HepG2 (cell line): Measurements from ENCODE around the gene NUDT21. TPM values are rescaled to one million over a fixed set of nuclear protein-coding genes. Genes with fewer than 3 reads are reported as not detected.

Experiments
- ATAC-seq: fragments of 200-7000 bp; cut with Tn5 transposase; 3 replicates; pipeline ENCODE4 v1.9.1; 2020; ENCODE audit warnings: mild to moderate bottlenecking, moderate library complexity
- BruUV-seq: library from RNA; stranded (reverse); fragments of 400-500 nt; replicated peaks from 2 replicates; lab custom pipeline; 2021; lab: Mats Ljungman, UMichigan
- CTCF ChIA-PET: fragments of 300-600 bp; formaldehyde crosslinking; extraction: SDS; loops from one replicate; lab custom pipeline; 2021; ENCODE audit warnings: low total read pairs, inconsistent platforms, low intra/inter-chr PET ratio; lab: Yijun Ruan, JAX
- POLR2A ChIA-PET: fragments of 350-600 bp; sonication (Branson Sonifier 250); formaldehyde crosslinking; loops from one replicate; lab custom pipeline; 2020; ENCODE audit warnings: antibody characterized with exemption, inconsistent platforms; lab: Yijun Ruan, JAX
- DNase-seq: peaks from one replicate; pipeline ENCODE4 v3.0.0-alpha.2; 2015; ENCODE audit warnings: low spot score
- FAIRE-seq: peaks from 3 replicates; lab custom pipeline; 2011; peaks lifted over from hg19 to GRCh38; lab: Jason Lieb, UNC
- H2AFZ ChIP-seq: one replicate; pipeline ENCODE4 v1.6.1; 2011; ENCODE audit warnings: low read length, inconsistent platforms
- H3K27ac ChIP-seq: fragments of 300-600 bp; 3 replicates; pipeline ENCODE4 v1.8.0; 2011; ENCODE audit warnings: mixed run types, mild to moderate bottlenecking, mixed read lengths, low read length, inconsistent platforms; ENCODE audit not compliant: insufficient read depth; ENCODE audit errors: extremely low read length
- H3K27me3 ChIP-seq, 2 experiments: fragments of 200-600 bp in 1 of 2; 2 replicates in 1 of 2; 3 replicates in 1 of 2; pipeline versions ENCODE4 v1.6.0 to v1.8.0; 2011; ENCODE audit warnings: low read length in 2 of 2, mild to moderate bottlenecking in 2 of 2, moderate library complexity in 2 of 2, inconsistent platforms in 1 of 2; ENCODE audit not compliant: insufficient read depth in 2 of 2, control insufficient read depth in 1 of 2
- H3K36me3 ChIP-seq, 2 experiments: fragments of 200-600 bp in 1 of 2; replicated peaks in 1 of 2; 2 replicates in 1 of 2; 3 replicates in 1 of 2; pipeline versions ENCODE4 v1.5.1 to v1.8.0; 2011; ENCODE audit warnings: low read length in 2 of 2, inconsistent platforms in 1 of 2; ENCODE audit not compliant: insufficient read depth in 2 of 2, control insufficient read depth in 1 of 2
- H3K4me1 ChIP-seq: 2 replicates; pipeline ENCODE4 v1.5.1; 2012; ENCODE audit warnings: low read length, inconsistent platforms; ENCODE audit not compliant: insufficient read depth
- H3K4me2 ChIP-seq: 2 replicates; pipeline ENCODE4 v1.6.0; 2011; ENCODE audit warnings: low read depth, low read length, inconsistent platforms
- H3K4me3 ChIP-seq, 3 experiments: fragments of 200-600 bp in 1 of 3; sonication (generic), shearing (Covaris generic) in 1 of 3; replicated peaks in 1 of 3; 2 replicates each; pipeline ENCODE4 v1.5.1; 2011 to 2016; ENCODE audit warnings: low read length in 3 of 3, inconsistent platforms in 2 of 3, low read depth in 2 of 3, mild to moderate bottlenecking in 2 of 3, control low read depth in 1 of 3, mixed read lengths in 1 of 3; ENCODE audit not compliant: insufficient read depth in 1 of 3
- H3K79me2 ChIP-seq: one replicate; pipeline ENCODE4 v1.6.1; 2011; ENCODE audit warnings: low read length, inconsistent platforms; ENCODE audit not compliant: insufficient read depth
- H3K9ac ChIP-seq: 2 replicates; pipeline ENCODE4 v1.6.0; 2011; ENCODE audit warnings: mild to moderate bottlenecking, low read depth, low read length, inconsistent platforms; ENCODE audit not compliant: insufficient read depth
- H3K9me3 ChIP-seq: 2 replicates; pipeline ENCODE4 v1.5.1; 2012; ENCODE audit warnings: mild to moderate bottlenecking, low read length
- H4K20me1 ChIP-seq: 2 replicates; pipeline ENCODE4 v1.6.0; 2011; ENCODE audit warnings: inconsistent platforms, mild to moderate bottlenecking, low read length, moderate library complexity; ENCODE audit not compliant: insufficient read depth
- ATF7 ChIP-seq, 2 experiments: fragments of 450-650 bp in 1 of 2; sonication (generic) in 1 of 2; formaldehyde crosslinking in 1 of 2; IDR thresholded peaks; 2 replicates each; pipeline versions ENCODE4 v1.4.0 to v1.6.1; 2016 to 2020; ENCODE audit warnings: antibody characterized with exemption in 1 of 2, mild to moderate bottlenecking in 1 of 2, missing genetic modification reagents in 1 of 2
- FOSL2 ChIP-seq: sonication (generic); formaldehyde crosslinking; IDR thresholded peaks from 2 replicates; pipeline ENCODE4 v1.4.0; 2020; ENCODE audit warnings: missing genetic modification reagents
- JUN ChIP-seq: sonication (generic); formaldehyde crosslinking; IDR thresholded peaks from 2 replicates; pipeline ENCODE4 v1.4.0; 2020; ENCODE audit warnings: mild to moderate bottlenecking, missing genetic modification reagents
- NFE2L2 ChIP-seq: fragments of 150-350 bp; IDR thresholded peaks from 2 replicates; pipeline ENCODE4 v1.6.1; 2014; ENCODE audit warnings: low read length
- RBM22 ChIP-seq: fragments of 200-400 bp; formaldehyde crosslinking; optimal IDR thresholded peaks from 2 replicates; pipeline ENCODE3; 2017; ENCODE audit warnings: mild to moderate bottlenecking, low read length, moderate library complexity
- ZNF644 ChIP-seq: IDR thresholded peaks from 2 replicates; pipeline ENCODE4 v1.6.1; 2016; ENCODE audit warnings: low read depth
- ZNF850 ChIP-seq: sonication (generic); formaldehyde crosslinking; conservative IDR thresholded peaks from 2 replicates; pipeline ENCODE4 v1.9.0; 2021; ENCODE audit warnings: mild to moderate bottlenecking, missing genetic modification reagents
- WGBS: methylation state at CpG from one replicate; pipeline ENCODE4 v1.1.6; 2017; ENCODE audit warnings: low lambda C conversion rate; 5-methylcytosine and 5-hydroxymethylcytosine counted together
- in situ Hi-C: cut with HindIII; loops from 2 replicates; pipeline ENCODE4 v1.10.0; 2017; ENCODE audit warnings: low pct_unique_long_range_greater_than_20kb; ENCODE audit not compliant: extremely low pct_ligation_motif_present
- intact Hi-C: fragments of 100-400 bp; cut with micrococcal nuclease; formaldehyde crosslinking; loops from one replicate; pipeline ENCODE4 v1.10.0; 2022; ENCODE audit not compliant: unreplicated experiment
- polyA plus RNA-seq, 8 experiments: library from polyadenylated mRNA; depleted of rRNA in 3 of 8; stranded (reverse) in 7 of 8; unstranded in 1 of 8; fragments of >200 nt; fragmentation: Illumina TruSeq in 4 of 8; extraction: Trizol in 4 of 8; gene quantifications; 2 replicates each; pipeline versions ENCODE4 v1.2.1 to v1.2.3, GENCODE V29; 2011 to 2016; ENCODE audit warnings: low read depth in 4 of 8, missing spikeins in 1 of 8, mixed read lengths in 1 of 8; ENCODE audit not compliant: insufficient read depth in 1 of 8
- total RNA-seq, 5 experiments: library from RNA; depleted of rRNA; stranded (reverse); fragments of >200 nt; fragmentation: Illumina TruSeq; extraction: Trizol; gene quantifications; 2 replicates each; pipeline ENCODE4 v1.2.3, GENCODE V29; 2016; ENCODE audit warnings: low read depth in 1 of 5

Gene NUDT21
- total and polyA plus RNA-seq, 2 of the 13 experiments (the other 11 are each of a cell fraction or from before 2014, with no cell fraction given) = 177 to 210 TPM

- in situ Hi-C loops (no loop called here), intact Hi-C loops (no loop called here)
- DNase-seq (peak; percentile 27), FAIRE-seq (peak; percentile 34), ATAC-seq (peak; percentile 63; the same call in 2 of the 3 replicates)
- Histone ChIP-seq H3K79me2 (no peaks in the 10 kb centered on the region), H3K27ac (no peak overlapping the region), H3K4me3 (no peak overlapping the region), H3K36me3 (peaks cover 13 to 58% of the 10 kb centered on the region in 2 experiments), H3K4me1 (no peaks in the 10 kb centered on the region), H3K9ac (no peak overlapping the region), H3K4me2 (no peak overlapping the region), H3K9me3 (no peaks in the 10 kb centered on the region), H2AFZ (no peak overlapping the region), H3K27me3 (no peaks in the 10 kb centered on the region), H4K20me1 (no peaks in the 10 kb centered on the region)
- POLR2A ChIA-PET = no interaction called here
- 89% methylated on average over 2 of the region's 2 CpGs for WGBS
- TF ChIP-seq JUN (CRISPR knock-in tag) = no peak
- no peak for TF ChIP-seq ZNF850 (CRISPR knock-in tag)
- 0 out of 2 replicates have a peak, but pooled peaks have one; percentile 19 for TF ChIP-seq ZNF644 (CRISPR knock-in tag)
- 0 out of 2 replicates have a peak, but pooled peaks have one; percentile 49 for TF ChIP-seq NFE2L2
- TF ChIP-seq FOSL2 = peak; percentile 68
- TF ChIP-seq RBM22 = peak; percentile 21
- CTCF ChIA-PET = no interaction called here
- BruUV-seq = no TSS peak
These were observed 26.2 kb upstream of the NUDT21 start for GRCh38 chr16:56477096-56477878.

GRCh38 chr16:56475201-56475600, 24.1 kb upstream of the NUDT21 start:
- TF ChIP-seq ATF7 (IDR thresholded peaks at IDR 0.05) (no peak), ATF7 (CRISPR knock-in tag; IDR thresholded peaks at IDR 0.05) (no peak)
- Histone ChIP-seq H3K27ac (no peak overlapping the region), H3K36me3 (peaks cover 25 to 78% of the 10 kb centered on the region in 2 experiments), H3K9me3 (no peaks in the 10 kb centered on the region), H3K27me3 (no peaks in the 10 kb centered on the region), H3K9ac (no peak overlapping the region), H3K4me2 (no peak overlapping the region), H3K4me1 (no peaks in the 10 kb centered on the region), H3K4me3 (no peak overlapping the region), H2AFZ (no peak overlapping the region), H3K79me2 (no peaks in the 10 kb centered on the region), H4K20me1 (no peaks in the 10 kb centered on the region)
- ATAC-seq (no peak), FAIRE-seq (no peak), DNase-seq (no peak)
- in situ Hi-C loops = no loop called here
- 96% methylated on average over 2 of the region's 2 CpGs for WGBS
- intact Hi-C loops = no loop called here
- POLR2A ChIA-PET = no interaction called here
- CTCF ChIA-PET = no interaction called here
- BruUV-seq = no TSS peak
